Vagina (tissue), 2 donors: ENCODE data around the gene FAH.
A peak's percentile ranks its signal among the peaks of the same experiment; 100 is the strongest.

ENCODE experiments used
- POLR2A ChIP-seq, 2 donors: fragments of 450-650 bp; IDR thresholded peaks; one replicate each; pipeline ENCODE4 v1.6.1; 2017; ENCODE audit warnings: antibody characterized with exemption in 2 of 2, mild to moderate bottlenecking in 2 of 2, moderate library complexity in 2 of 2
- POLR2AphosphoS5 ChIP-seq, 2 donors: sonication (generic); formaldehyde crosslinking; IDR thresholded peaks; one replicate each; pipeline ENCODE4 v1.9.0; 2017; ENCODE audit warnings: antibody characterized with exemption in 2 of 2, mild to moderate bottlenecking in 2 of 2, low read depth in 1 of 2; ENCODE audit not compliant: insufficient read depth in 1 of 2
- TF ChIP-seq, protein P1 (sequence below), 3 experiments: fragments of 450-650 bp in 2 of 3; fragments of 200-600 bp in 1 of 3; sonication (generic) in 1 of 3; IDR thresholded peaks; one replicate each; pipeline ENCODE4 v1.5.1; 2017 to 2019; ENCODE audit warnings: antibody characterized with exemption in 3 of 3, mild to moderate bottlenecking in 2 of 3, moderate library complexity in 2 of 3

DNA sequence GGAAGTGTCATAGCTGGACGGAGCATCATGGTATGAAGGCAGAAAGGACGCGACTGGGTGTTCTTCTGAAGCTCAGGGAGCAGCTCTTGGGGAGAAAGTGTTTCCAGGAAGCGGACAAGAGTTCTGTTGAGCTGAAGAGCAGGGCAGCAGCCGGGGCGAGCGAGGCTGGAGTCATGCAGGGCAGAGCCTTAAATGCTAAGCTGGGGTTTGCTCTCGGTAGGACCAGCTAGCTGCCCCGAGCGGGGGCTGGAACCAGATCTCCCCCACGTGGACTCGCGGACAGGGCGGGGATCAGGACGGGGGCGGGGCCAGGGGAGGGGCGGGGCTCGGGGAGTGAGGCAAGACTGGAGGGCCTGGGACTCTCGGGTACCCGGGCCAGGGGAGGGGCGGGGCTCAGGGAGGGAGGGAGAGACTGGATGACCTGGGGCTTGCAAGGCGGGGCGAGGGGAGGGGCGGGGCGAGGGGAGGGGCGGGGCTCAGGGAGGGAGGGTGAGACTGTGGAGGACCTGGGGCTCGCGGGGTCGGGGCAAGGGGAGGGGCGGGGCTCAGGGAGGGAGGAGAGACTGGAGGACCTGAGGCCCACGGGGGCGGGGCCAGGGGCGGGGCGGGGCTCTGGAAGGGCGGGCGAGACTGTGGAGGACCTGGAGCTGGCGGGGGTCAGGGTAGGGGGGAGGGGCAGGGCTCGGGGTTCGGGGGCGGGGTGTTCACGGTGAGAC, 461 bp upstream of the FAH start:
- TF ChIP-seq, protein P1, sequence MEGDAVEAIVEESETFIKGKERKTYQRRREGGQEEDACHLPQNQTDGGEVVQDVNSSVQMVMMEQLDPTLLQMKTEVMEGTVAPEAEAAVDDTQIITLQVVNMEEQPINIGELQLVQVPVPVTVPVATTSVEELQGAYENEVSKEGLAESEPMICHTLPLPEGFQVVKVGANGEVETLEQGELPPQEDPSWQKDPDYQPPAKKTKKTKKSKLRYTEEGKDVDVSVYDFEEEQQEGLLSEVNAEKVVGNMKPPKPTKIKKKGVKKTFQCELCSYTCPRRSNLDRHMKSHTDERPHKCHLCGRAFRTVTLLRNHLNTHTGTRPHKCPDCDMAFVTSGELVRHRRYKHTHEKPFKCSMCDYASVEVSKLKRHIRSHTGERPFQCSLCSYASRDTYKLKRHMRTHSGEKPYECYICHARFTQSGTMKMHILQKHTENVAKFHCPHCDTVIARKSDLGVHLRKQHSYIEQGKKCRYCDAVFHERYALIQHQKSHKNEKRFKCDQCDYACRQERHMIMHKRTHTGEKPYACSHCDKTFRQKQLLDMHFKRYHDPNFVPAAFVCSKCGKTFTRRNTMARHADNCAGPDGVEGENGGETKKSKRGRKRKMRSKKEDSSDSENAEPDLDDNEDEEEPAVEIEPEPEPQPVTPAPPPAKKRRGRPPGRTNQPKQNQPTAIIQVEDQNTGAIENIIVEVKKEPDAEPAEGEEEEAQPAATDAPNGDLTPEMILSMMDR (IDR thresholded peaks at IDR 0.05), result no peak
- TF ChIP-seq POLR2AphosphoS5 (IDR thresholded peaks at IDR 0.05; ENCODE audit: insufficient read depth in 1 of 2, low read depth in 1 of 2), result peak in 1 of 2 donors; percentile 29
- no peak for TF ChIP-seq POLR2A (IDR thresholded peaks at IDR 0.05)
